GM19452 (cell line): ENCODE data around the gene LRFN2.

ENCODE experiments used
- ATAC-seq: cut with Tn5 transposase; IDR thresholded peaks from one replicate; pipeline ENCODE4 v1.9.1; 2021; ENCODE audit not compliant: unreplicated experiment

Gene LRFN2

DNA sequence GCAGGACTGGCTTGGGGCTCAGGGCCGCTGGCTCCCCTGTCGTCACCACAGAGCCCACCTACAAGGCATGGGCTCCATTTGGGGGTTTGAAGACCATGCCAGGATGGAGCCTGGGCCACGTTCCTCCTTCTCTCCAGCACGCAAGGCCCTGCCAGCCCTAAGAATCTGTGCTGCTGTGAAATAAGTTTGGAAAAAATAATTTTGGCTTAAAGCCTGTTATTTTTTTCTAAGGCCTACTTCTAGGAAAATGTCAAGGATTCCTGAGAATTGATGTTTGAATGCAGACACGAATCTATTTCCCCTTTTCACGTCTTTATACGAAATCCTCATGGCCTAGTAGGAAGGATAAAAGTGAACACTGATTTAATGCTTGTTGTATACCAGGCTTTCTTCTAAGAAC is 107.5 kb downstream of the LRFN2 start:
- ATAC-seq: no peak

DNA sequence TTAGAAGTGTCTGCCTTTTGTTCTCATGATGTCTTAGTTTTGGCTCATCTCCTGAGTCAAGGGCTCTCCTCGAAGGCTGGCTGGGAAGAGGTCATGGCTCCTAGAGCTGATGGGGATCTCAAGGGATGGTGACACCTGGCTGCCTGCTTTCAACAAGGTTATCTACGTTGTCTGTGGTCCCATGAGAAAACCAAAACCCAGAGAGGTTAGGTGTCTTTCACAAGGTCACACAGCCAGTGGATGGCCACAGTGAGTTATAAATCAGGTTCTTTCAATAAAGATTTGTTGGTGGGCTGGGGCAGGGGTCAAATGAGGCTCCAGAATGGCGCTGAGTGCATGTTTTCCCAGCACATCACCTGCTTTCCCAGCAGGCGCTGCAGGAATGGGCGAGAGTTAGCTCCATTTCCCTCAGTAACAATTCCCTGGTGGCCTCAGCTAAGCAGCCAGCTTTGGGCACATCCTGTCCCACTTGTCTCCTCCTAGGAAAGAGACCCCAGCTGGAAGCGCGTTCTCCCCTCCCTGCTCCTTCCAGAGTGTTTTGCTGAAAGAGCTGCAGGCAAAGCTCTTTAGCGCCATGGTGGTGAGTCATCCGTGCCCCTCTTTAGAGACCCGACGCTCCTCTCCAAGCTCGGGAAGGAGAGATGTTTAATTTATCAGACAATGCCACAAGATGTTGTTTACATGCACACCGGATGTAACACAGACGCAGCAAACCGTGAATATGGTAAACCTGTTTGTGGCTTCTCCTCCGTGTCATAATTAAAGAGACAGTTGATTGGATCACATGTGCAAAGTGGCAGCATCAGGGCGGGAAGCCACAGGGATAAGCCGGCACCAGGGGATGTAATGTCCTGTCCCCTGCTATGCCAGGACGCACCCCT is 109.7 kb downstream of the LRFN2 start:
- ATAC-seq: no peak

- ATAC-seq: no peak
Observed at GRCh38 chr6:40476673-40477072, 110.5 kb downstream of the LRFN2 start.

- ATAC-seq: no peak
Observed at GRCh38 chr6:40474937-40475336, 112.2 kb downstream of the LRFN2 start.

DNA sequence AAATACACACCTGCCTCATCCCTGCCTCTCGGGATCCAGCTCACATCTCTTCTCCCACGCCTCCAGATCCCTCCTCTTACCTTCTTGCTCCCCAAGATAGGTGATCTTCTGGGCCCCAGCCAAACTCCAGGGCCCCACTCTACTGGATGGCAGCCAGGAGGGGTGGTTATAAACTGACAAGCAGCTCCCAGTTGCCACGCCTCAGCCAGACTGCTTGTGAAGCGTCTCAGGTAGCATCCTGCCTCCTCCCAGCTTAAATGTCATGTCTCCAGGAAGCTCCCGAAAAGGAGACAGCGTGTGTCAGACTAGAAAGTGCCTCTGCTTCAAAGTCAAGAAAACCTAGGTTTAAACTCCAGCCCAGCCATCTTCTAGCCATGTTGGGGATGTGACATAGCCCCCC is 114.1 kb downstream of the LRFN2 start:
- no peak for ATAC-seq

GRCh38 chr6:40472353-40472752 is 114.8 kb downstream of the LRFN2 start:
- no peak for ATAC-seq

GRCh38 chr6:40471243-40471642 is 115.9 kb downstream of the LRFN2 start:
- no peak for ATAC-seq

GRCh38 chr6:40469323-40469722 is 117.8 kb downstream of the LRFN2 start:
- ATAC-seq: no peak

DNA sequence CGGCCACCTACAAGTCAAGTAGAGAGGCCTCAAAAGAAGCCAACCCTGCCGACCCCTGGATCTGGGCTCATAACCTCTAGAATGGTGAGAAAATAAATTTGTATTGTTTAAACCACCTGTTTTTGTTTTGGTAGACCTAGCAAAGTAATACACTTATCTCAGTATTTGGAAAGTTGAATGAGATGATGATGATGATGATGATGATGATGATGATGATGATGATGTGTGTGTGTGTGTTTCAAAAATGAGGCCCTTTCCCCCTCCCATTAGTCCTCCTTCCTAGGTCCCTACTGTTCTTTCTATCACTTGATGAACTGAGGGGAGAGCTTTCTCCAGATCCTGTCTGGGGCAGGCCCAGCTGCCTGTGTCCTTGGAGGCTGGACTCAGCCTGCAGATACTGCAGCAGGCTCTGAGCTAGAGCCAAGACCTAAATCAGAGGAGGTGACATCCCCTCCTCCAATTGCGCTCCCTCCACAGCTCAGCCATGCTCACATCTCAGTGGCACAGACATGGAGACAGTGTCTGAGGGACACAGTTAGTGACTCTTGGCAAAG is 120.1 kb downstream of the LRFN2 start:
- ATAC-seq: no peak

- no peak for ATAC-seq
Observed at GRCh38 chr6:40461643-40462042, 125.5 kb downstream of the LRFN2 start.

DNA sequence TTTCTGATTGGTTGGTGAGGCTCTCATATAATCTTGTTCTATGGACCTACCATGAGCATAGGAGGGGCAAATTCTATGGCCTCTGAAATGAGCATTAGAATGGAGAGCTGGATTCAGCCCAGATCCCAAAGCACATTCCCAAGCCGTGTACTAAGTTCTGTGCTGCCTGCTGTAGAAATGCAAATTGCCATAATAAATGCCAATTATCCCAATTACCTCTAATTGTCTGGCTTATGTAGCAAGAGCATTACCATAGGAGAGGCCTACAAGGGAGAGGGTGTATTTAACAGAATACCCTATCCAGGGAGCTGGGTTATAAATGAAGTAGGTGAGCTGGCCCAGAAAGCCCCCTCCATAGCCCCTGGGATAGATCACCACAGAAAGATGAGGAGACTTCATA is 126.8 kb downstream of the LRFN2 start:
- ATAC-seq: no peak

- no peak for ATAC-seq
Observed at GRCh38 chr6:40457261-40457660, 129.9 kb downstream of the LRFN2 start.

- ATAC-seq: no peak
Observed at GRCh38 chr6:40456390-40457013, 130.7 kb downstream of the LRFN2 start.

DNA sequence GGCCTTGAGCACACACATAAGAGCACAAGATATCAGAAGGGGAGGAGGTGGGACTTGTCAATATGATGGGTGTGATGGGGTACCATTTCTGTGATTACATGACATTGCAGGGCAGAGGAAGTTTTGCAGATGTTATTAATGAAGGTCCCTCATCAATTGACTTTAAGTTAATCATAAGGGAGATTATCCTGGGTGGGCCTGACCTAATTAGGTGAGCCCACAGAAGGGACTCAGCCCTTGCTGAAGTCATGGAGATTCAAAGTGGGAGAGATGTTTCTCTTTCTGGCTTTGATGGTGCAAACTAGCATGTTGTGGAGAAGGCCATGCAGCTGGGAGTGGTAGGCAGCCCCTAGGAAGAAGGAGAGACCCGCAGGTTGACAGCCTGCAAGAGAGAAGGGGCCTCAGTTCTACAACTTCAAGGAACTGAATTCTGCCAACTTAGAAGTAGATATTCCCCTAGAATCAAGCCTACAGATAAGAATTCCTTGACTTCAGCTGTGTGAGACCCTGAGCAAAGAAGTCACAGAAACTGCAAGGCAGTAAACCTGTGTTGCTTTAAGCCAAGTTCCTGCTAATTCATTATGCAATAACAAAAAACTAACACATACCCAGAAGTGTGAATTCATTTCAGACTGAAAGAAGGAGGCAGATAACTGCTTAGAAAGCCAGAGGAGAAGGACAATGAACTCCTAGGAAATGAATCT is 131.3 kb downstream of the LRFN2 start:
- ATAC-seq: no peak

DNA sequence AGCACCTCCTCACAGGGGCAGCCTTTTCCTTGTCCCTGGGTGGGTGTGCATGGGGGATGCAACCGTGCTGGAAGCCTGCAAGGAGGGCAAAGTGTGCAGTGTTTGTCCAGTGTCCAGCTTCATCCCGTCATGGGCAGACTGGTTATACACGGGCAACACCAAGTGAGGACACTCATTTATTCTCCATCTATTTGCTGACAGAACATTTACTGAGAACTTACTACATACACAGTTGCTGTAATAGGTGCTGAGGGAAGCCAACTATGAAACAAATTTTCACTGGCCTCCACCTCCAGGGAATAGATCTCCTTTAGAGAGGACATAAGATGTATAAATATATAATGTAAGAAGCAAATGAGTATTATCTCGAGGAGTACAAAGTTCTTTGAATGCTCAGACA is 136.7 kb downstream of the LRFN2 start:
- ATAC-seq: no peak

DNA sequence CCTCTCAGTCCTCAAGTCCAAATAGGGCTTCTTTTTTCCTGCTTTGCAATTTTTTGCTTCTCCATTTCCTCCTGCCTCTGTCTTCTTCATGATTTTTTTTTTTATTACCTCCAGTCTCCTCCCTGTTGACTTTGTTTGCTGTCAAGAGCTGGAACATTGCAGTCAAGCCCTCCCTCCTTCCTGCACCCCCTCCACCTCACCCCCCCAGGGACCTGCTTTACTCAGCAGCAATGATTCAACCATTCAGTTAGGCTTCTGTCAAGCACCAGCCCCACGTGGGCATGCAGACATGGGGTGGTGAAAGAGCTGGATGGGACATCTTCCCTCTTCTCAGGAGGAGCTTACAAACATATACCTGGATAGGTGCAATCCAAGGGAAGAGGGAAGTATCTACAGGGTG is 142.4 kb downstream of the LRFN2 start:
- no peak for ATAC-seq

- ATAC-seq: no peak
Observed at GRCh38 chr6:40444312-40444711, 142.9 kb downstream of the LRFN2 start.

DNA sequence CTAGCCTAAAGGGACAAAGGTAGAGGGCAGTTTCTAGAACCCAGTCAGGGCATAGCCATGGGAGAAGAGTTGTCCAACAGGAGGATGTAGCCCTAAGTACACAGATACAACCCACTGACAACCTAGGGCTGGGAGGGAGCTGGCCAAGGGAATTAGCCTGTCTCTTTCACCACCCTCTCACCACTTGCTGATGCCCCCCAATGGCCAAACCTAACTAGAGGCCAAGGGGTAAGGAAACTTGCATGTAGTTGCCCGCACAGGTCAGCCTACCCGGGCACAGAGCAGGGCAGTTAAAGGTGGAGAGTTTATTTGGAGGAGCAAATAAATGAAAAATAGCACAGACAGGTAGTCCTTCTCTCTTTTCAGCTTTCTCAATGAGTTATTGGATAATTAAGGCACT is 143.3 kb downstream of the LRFN2 start:
- ATAC-seq: no peak

- no peak for ATAC-seq
Observed at GRCh38 chr6:40442591-40442990, 144.6 kb downstream of the LRFN2 start.

GRCh38 chr6:40441150-40441549 is 146.0 kb downstream of the LRFN2 start:
- no peak for ATAC-seq

- no peak for ATAC-seq
Observed at GRCh38 chr6:40440053-40440452, 147.1 kb downstream of the LRFN2 start.
